Activated effector memory CD4-positive, alpha-beta T cell treated with anti-CD3 and anti-CD28 coated beads, Interleukin-2, amount 50 U/mL, for 16 hours (primary cell): ENCODE data around the gene DOCK4.
"Not testable (repeated sequence)": the region's sequence is repeated elsewhere in the genome, so short reads cannot be mapped to it uniquely, and the experiment has no call there.

ENCODE experiments used
- DNase-seq: peaks from one replicate; pipeline ENCODE4 v3.0.0-alpha.2; 2020

DOCK4 gene

DNA sequence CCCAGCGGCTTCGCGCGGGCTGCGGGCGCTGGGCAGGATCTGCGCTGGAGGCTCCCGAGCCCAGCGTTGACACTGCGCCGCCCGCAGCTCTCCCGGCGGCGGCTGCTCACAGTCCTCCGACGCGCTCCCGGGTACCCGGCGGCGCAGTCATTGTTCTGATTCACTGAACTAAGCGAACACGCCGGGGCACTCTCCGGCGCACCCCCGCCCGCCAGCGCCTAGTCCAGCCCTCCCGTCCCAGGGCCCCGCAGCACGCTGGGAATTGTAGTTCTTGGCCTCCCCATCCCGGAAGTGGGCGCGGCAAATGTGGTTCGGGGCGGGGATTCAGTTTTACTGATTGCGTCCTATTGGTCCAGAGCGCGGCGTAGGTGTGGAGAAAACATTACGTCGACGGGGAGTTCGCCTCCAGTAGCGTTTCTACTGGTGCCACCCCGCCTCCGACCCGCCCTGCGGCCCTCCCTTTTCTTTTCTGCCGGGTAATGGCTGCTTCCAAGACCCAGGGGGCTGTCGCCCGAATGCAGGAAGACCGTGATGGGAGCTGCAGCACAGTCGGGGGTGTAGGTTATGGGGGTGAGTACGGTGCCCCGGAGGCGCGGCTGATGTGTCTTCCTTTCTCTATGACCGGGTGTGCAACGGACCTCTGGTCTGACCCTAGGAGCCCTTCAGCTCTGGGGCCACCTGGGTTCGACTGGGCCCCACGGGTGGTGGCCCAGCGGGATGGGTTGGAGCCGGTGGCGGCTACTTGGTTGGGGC, at the start of gene DOCK4, which contains the start of gene ZNF277:
TSS of gene DOCK4 (minus strand) at position 162 of the 753 bp plus-strand sequence. CDS start 261 bp downstream, outside the sequence.
TSS of gene ZNF277 (plus strand) at position 458 of the 753 bp plus-strand sequence. CDS start at position 480, 22 bp downstream.
- peak; percentile 100 for DNase-seq

- DNase-seq = no peak
These were observed 49.2 kb upstream of the DOCK4 start for GRCh38 chr7:112255388-112255720.

DNA sequence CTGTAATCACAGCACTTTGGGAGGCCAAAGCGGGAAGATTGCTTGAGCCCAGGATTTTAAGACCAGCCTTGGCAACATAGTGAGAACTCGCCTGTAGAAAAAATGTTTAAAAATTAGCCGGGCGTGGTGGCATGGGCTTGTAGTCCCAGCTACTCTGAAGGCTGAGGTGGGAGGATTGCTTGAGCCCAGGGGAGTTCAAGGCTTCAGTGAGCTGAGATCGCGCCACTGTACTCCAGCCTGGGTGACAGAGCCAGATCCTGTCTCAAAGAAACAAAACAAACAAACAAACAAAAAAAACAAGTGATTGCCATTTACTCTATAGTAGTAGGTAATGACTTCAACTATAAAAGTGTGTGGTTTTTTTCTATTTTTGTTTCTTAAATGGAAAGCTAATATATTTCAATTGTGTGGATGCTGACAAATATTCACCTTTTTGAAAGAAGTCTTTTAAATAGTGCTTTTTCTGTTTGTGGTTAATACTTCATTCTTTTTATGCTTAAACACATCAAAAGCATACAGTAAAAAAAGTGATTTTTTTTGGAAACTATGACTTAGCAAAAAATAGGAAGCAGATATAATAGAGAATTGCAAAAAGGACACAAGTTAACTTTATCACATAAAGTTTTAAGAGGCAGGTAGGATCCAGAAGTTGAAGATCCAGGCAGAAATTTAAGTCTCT, 48.6 kb upstream of the DOCK4 start:
- no peak for DNase-seq

GRCh38 chr7:112254156-112254555, 48.0 kb upstream of the DOCK4 start:
- no peak for DNase-seq

GRCh38 chr7:112252691-112253090, 46.5 kb upstream of the DOCK4 start:
- no peak for DNase-seq

- no peak for DNase-seq
These were observed 45.9 kb upstream of the DOCK4 start for GRCh38 chr7:112252141-112252540.

GRCh38 chr7:112249967-112250366, 43.8 kb upstream of the DOCK4 start:
- DNase-seq = not testable (repeated sequence)

DNA sequence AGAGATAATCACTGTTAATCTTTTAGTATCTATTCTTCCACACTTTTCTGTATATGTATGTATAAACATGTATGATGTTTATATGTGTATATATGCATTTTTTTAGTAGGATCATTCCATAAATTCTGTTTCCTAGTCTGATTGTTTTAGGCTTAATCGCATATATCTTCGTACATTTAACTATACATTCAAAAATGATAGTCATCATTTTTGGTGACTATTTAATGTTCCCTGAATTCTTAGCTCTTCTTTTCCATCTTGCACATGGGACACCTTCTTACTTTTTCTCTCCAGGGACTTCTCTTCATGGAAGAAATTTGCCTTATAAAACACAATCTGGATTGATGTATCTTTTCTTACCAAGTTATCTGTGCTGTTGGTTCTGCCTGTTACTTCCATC, 42.4 kb upstream of the DOCK4 start:
- DNase-seq = no peak

DNA sequence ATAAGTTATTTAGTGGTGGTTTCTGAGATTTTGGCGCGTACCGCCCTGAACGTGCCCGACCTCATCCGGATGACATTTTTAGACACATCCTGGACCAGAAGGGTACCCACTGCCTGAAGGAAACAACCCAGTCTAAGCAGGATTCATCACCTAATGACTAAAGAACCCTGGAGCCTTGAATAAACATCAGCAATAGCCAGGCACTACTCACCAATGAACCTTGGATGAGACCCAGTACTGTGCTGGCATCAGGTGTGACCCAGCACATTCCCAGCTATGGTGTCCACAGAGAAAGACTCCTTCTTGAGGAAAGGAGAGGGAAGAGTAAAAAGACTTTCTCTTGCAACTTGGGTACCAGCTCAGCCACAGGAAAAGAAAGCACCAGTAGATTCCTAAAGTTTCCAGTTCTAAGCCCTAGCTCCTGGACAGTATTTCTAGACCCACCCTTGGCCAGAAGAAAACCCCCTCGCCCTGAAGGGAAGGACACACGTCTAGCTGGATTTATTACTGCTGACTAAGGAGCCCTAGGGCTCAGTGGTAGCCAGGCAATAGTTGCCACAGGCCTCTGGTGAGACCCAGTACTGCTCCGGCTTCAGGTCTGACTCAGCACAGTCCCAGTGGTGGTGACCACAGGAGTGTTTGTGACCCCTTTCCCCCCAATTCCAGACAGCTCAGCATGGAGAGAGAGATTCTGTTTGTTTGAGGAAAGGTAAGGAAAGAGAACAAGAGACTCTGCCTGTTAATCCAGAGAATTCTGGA, 32.8 kb upstream of the DOCK4 start:
- no peak for DNase-seq

- DNase-seq = no peak
These were observed 32.1 kb upstream of the DOCK4 start for GRCh38 chr7:112238330-112238729.

- DNase-seq = no peak
These were observed 30.4 kb upstream of the DOCK4 start for GRCh38 chr7:112236597-112236996.

GRCh38 chr7:112234147-112234546, 27.9 kb upstream of the DOCK4 start:
- DNase-seq = no peak

DNA sequence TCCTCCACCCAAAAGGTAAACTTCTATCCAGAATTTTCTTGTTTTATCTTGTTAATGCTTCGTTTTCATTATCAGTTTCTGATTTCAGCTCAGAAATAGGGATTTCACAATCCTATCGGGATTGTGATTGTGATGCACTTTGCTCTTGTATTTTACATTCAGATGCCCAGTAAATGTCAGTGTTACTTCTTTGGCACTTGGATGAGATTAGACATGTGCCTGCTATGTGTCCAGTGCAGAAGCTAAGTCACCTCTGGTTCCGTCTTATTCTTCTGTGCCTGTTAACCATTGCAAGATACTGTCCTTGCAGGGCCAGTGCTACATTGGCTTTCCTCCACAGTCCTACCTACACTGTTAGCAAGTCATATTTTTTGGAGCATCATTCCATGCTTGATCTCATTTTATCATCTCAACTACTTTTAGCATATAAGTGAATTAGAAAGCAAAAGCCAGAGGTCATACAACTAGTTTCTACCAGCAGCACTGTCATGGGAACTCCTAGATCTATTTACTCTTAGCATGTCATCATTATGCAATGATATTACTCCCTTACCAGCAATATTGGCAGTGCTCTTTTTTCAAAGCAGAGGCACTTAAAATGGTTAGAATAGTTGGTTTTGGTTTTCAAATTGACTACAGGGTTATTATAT, 27.0 kb upstream of the DOCK4 start:
- DNase-seq = no peak

DNA sequence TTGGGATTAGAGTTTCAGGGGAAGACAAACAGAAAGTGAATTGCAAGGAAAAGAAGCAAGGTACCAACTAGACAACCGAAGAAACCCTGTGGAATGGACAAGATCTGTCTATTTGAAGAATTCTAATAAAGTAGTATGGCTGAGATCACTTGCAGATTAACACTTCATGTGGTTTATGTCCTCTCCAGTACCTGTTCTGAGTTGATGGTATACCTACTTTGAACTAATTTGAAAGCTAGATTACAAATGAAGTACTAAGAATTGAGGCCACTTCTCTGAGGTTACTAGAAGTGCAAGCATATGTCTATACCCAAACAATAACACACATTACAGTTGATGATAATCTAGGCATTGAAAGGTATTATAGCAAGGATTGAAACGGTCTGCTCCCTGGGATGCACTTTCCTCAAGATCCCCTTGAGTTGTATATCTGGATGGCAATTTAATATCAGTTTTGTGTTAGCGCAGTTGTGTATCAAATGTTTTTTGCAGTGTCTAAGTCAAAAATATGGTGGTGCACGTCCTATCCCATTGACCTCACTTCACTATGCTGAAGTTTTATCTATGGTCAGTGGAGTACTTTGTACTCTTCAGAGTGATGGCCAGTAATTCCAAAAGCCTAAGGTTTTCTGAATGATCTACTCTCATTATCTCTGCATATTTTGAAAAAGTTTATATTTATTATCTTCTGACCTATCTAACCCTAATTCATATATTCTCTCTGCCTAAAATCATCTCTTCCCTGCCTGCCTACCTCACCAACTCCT, 26.2 kb upstream of the DOCK4 start:
- DNase-seq = no peak

DNA sequence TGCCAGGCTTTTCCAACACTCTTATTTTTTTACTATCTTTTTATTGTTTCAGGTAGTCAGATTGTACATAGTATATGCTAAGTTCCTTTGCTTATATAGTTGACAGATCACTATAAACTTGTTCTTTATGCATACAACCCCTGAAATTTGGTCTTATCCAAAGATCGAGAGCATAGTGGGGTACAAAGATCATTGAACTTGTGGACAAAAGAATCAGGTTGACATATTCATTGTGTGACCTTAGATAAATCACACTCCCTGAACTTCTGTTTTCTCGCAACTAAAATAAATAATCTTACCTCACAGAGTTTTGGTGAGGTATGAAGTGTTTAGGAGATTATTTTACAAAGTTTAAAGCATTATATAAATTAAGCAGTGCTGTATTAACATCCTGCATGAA, 22.4 kb upstream of the DOCK4 start:
- DNase-seq = no peak

DNA sequence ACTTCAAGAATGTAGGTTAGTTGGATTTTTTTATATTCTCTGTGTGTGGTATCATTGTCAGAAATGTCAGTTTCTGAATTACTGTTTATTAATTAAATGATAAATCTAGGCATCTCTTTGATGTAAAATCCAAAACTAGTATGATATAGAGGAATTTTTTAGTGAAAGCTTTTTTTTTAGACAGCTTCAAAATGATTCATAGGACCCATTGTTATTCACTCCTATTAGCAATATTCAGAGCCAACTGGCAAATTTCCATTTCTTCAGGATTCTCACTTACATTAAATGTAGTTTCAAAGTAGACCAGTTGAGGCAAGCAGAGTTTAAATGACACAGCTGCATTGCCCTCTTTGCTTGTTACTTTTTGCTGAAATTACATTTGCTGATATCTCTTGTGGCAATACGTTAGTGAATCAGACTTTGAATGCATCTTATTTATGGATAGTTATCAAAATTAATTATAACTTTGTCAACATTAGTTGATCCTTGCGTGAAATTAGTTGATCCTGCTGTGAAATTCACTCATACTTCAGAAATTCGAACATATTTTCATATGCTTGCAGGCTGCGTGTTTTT, 20.6 kb upstream of the DOCK4 start:
- no peak for DNase-seq

GRCh38 chr7:112225006-112225405, 18.8 kb upstream of the DOCK4 start:
- no peak for DNase-seq

GRCh38 chr7:112224186-112224585, 18.0 kb upstream of the DOCK4 start:
- DNase-seq = no peak

- DNase-seq = no peak
These were observed 17.1 kb upstream of the DOCK4 start for GRCh38 chr7:112223310-112223709.

- DNase-seq = no peak
These were observed 14.8 kb upstream of the DOCK4 start for GRCh38 chr7:112220877-112221434.

DNA sequence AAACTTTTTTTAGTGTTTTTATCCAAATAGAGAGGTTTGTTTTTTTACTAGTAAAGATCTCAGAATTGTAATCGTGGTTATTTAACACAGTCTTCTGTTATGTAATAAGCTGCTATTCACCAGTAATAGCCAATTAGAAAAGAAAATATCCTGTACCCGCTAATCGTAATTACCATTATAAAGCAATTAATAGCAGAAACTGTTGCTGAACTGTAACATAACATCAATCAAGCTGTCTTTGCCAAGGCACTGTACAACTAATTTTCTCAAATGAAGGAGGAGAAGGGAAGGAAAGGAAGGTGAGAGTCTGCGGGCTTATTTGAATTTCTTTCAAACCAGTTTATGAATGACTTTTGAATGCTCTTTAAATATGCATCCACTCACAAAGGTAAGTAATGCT, 9.6 kb upstream of the DOCK4 start:
- no peak for DNase-seq

DNA sequence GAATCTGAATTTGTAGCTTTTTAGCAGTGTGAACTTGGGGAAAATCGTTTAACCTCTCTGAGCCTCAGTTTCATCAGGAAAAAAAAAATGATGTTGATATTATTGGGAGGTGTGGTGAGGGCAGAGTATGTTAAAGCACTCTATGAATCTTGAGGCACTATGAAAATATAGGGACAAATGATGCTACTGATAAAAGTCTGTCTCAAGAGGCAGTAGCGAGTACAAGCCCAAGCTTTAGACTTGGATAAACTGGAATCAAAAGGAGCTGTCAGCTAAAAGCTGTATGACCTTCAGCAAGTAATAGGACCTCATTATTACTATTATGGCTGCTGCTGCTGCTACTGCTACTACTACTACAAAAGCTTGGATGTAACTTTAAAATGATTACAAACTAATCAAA, 8.7 kb upstream of the DOCK4 start:
- no peak for DNase-seq
